SK-N-MC (cell line): ENCODE data around the gene KLF1.

ENCODE experiments used
- EZH2 ChIP-seq: fragments of 200-600 bp; sonication (generic); IDR thresholded peaks from one replicate; pipeline ENCODE4 v1.6.1; 2017; ENCODE audit warnings: antibody characterized with exemption
- POLR2AphosphoS5 ChIP-seq: IDR thresholded peaks from 2 replicates; pipeline ENCODE4 v1.6.1; 2012; ENCODE audit warnings: mild to moderate bottlenecking, low read depth, low read length, borderline replicate concordance

DNA sequence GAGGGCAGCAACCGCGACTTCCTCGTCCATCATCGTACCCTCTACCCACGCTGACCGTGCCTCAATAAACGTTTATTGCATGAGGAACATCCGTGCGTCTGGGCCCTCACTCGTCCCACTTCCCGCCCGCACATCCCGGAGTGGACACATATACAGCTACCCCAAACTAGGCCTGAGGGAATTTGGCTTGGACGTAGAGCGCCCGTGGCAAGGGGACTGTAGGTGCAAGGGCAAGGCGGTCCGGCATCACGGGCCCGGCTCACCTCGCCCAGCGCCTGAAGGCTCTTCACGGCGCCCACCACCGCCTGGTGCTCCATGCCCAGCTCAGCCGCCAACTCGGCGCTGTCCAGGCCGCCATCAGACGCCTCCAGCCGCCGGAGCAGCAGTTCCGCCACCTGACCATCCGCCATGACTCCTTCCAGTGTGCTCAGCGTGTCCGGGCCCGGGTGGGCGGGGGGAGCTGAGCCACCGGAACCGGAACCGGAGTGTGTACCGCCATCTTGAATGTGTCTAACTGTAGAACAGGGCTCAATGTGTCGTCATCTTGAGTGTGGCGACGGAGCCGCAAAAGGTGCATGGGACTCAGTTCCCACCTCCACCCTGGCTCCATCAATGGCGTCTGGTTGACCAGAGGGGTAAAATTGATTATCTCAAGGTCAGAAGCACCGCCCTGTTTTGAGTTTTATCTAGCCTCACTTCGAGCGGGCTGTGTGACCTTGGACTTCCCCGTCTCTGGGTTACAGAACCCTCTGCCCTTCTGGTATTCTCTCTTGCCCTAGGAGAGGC is 46.5 kb upstream of the KLF1 start, which contains the start of gene FARSA:
- peak; percentile 98 for TF ChIP-seq POLR2AphosphoS5
- TF ChIP-seq EZH2 = no peak
